Mucosa of rectum (tissue), 2 donors: ENCODE measurements around the gene LHPP.

Source experiments
- H3K27ac ChIP-seq, 2 donors: one replicate each; pipeline ENCODE4 v1.7.0; 2013; ENCODE audit warnings: inconsistent platforms in 2 of 2, low read depth in 2 of 2, low read length in 2 of 2
- H3K27me3 ChIP-seq, 2 donors: one replicate each; pipeline ENCODE4 v1.7.0; 2013; ENCODE audit warnings: low read length in 2 of 2; ENCODE audit not compliant: control insufficient read depth in 2 of 2, insufficient read depth in 2 of 2
- H3K36me3 ChIP-seq, 2 donors: one replicate each; pipeline ENCODE4 v1.7.0; 2013; ENCODE audit warnings: low read length in 2 of 2; ENCODE audit not compliant: control insufficient read depth in 2 of 2, insufficient read depth in 2 of 2
- H3K4me1 ChIP-seq, 2 donors: one replicate each; pipeline ENCODE4 v1.7.0; 2013; ENCODE audit warnings: low read length in 2 of 2, mild to moderate bottlenecking in 1 of 2; ENCODE audit not compliant: control insufficient read depth in 2 of 2, insufficient read depth in 2 of 2
- H3K4me3 ChIP-seq, 2 donors: one replicate each; pipeline ENCODE4 v1.7.0; 2013; ENCODE audit warnings: low read length in 2 of 2
- H3K9ac ChIP-seq, 2 donors: one replicate each; pipeline ENCODE4 v1.7.0; 2013; ENCODE audit warnings: low read length in 2 of 2, low read depth in 1 of 2, mild to moderate bottlenecking in 1 of 2
- H3K9me3 ChIP-seq, 2 donors: one replicate each; pipeline ENCODE4 v1.7.0; 2013; ENCODE audit warnings: low read length in 2 of 2; ENCODE audit not compliant: control insufficient read depth in 2 of 2
- donor health status: healthy.
- donor health status: Normal muscosa, but diverticular disease.

The LHPP gene

DNA sequence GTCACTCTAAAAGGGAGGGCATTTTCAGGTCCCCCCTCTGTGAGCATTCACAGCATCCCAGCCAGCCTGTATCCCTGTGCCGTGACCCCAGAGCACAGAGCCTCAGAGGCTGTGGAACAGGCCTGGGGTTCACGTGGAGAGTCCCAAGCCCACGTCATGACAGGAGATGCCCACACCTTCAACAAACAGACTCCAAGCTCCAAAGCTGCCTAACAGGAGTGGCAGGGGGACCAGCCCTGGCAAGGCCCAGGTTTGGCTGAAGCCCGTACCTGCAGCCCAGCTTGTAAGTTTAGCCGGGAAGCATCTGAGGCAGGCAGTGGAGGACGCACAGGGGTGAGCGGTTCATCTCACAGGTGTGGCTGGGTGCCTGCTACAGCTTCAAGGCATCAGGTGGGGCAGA is 33.5 kb downstream of the LHPP start:
- Histone ChIP-seq H3K4me1 (no peaks in the 10 kb centered on the region), H3K9me3 (no peaks in the 10 kb centered on the region), H3K9ac (no peak overlapping the region), H3K27me3 (no peaks in the 10 kb centered on the region), H3K4me3 (no peak overlapping the region), H3K36me3 (peaks cover 2% of the 10 kb centered on the region in 2 donors), H3K27ac (no peak overlapping the region)

DNA sequence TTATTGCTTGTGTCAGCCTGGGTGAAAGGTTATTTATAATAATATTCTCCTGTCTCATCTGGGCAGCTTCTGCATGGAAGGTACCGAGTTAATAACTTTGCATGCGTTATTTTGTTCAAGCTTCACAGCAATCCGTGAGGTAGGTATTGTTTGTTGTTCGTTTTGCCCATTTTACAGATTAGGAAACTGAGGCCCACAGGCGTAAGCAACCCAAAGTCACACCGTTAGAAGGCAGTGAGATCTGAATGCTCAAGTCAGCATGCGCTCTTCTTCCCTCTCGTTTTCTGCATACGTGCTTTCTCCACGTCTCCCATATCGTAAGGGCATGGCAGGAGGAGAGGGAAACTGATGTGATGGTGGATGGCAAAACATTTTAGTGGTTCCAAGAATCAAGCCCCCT is 34.1 kb downstream of the LHPP start:
- H3K4me1 ChIP-seq, result no peaks in the 10 kb centered on the region
- H3K36me3 ChIP-seq, result peaks cover 2% of the 10 kb centered on the region in 2 donors
- no peak overlapping the region for H3K4me3 ChIP-seq
- H3K27me3 ChIP-seq, result no peaks in the 10 kb centered on the region
- H3K9ac ChIP-seq, result no peak overlapping the region
- H3K9me3 ChIP-seq, result peaks cover 0 to 1% of the 10 kb centered on the region in 2 donors
- H3K27ac ChIP-seq, result no peak overlapping the region

DNA sequence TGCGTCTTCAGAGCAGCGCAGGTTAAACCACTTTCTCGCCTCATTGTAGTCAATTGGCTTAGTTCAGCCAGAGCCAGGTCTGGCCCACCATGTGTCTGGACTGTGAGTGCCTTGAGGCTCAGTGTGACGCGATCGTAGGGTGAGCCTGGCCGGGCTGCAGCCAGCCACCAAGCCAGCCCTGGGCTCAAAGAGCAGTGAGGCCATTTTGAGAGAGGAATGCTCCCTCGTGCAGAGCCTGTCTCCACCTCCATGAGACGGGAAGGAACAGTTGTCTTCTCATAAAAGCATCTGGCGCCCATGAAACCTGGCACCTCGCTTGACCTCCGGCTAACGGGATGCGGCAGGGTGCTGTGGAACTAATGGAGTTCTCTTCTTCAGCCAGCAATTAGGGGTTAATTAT is 34.5 kb downstream of the LHPP start:
- H3K9me3 ChIP-seq, result peaks cover 0 to 4% of the 10 kb centered on the region in 2 donors
- H3K4me1 ChIP-seq, result no peaks in the 10 kb centered on the region
- no peaks in the 10 kb centered on the region for H3K27me3 ChIP-seq
- no peak overlapping the region for H3K9ac ChIP-seq
- H3K4me3 ChIP-seq, result no peak overlapping the region
- H3K27ac ChIP-seq, result no peak overlapping the region
- H3K36me3 ChIP-seq, result peaks cover 1 to 5% of the 10 kb centered on the region in 2 donors

DNA sequence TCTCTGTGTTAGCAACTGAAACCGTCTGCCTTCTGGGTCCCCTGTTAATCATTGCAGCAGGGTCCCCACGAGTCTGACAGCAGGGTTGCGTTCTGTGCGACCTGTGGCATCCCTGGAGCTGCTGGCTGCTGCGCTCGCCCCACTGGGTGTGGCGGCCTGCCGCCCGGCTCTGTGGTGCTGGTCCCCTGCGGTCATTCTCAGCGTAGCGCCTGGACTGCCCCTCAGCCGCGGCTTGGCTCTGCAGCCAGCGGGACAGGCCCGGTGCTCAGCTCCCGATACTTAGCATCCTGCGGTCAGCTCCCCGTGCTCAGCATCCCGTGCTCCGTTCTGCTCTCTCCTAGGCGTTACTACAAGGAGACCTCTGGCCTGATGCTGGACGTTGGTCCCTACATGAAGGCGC is 35.0 kb downstream of the LHPP start:
- Histone ChIP-seq H3K9ac (no peak overlapping the region), H3K9me3 (peaks cover 0 to 4% of the 10 kb centered on the region in 2 donors), H3K27ac (no peak overlapping the region), H3K27me3 (no peaks in the 10 kb centered on the region), H3K36me3 (peaks cover 0 to 4% of the 10 kb centered on the region in 2 donors), H3K4me3 (no peak overlapping the region), H3K4me1 (no peaks in the 10 kb centered on the region)

DNA sequence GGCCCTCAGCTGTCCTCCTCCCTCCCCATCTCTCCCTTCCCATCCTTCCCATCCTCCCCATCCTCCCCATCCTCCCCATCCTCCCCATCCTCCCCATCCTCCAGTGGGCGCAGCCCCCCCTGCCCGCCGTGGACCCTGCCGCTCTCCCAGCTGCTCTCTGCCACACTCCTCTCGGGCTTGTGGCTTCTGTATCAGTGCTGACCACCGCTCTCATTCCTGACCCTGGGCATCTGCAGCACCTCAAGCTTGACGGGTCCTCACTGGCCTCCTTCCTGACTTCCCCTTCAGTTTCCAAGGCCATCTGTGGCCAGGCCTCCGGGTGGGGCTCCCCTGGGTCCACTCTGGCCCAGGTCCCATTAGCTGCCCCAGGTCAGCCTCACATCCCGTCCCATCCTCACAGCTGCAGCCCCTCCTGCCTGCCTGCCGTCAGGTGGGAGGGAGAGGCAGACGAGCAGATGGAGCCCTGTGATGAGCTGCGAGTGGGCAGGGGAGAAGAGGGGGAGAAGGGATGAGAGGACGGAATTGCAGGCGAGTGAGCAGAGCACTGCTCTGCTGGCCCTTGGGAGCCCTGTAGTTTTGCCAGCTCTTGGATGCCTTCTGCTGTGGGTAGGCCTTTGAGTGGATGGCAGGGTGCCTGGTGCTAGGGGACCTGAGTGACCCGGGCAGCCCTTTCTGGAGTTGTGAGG is 35.7 kb downstream of the LHPP start:
- Histone ChIP-seq H3K9me3 (peaks cover 0 to 4% of the 10 kb centered on the region in 2 donors), H3K36me3 (peaks cover 0 to 4% of the 10 kb centered on the region in 2 donors), H3K4me1 (no peaks in the 10 kb centered on the region), H3K27me3 (no peaks in the 10 kb centered on the region), H3K27ac (no peak overlapping the region), H3K9ac (no peak overlapping the region), H3K4me3 (no peak overlapping the region)

DNA sequence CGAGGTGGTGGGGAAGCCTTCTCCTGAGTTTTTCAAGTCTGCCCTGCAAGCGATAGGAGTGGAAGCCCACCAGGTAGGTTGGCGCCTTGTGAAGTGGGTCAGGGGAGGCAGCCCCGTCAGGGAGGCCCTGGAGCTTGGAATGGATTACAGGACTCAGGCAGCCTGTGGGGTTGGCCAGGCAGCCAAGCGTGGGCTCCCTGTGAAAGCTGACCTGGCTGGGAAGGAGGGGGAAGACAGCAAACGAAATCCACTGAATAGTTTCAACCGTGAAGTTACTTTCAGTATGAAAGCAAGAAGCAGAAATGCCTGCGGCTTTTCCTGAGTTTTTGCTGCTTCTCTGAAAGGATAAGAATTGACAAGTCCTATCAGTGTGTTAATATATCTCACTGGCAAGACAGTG is 36.4 kb downstream of the LHPP start:
- peaks cover 0 to 4% of the 10 kb centered on the region in 2 donors for H3K9me3 ChIP-seq
- peaks cover 0 to 4% of the 10 kb centered on the region in 2 donors for H3K36me3 ChIP-seq
- no peaks in the 10 kb centered on the region for H3K27me3 ChIP-seq
- no peaks in the 10 kb centered on the region for H3K4me1 ChIP-seq
- H3K9ac ChIP-seq, result no peak overlapping the region
- H3K27ac ChIP-seq, result no peak overlapping the region
- H3K4me3 ChIP-seq, result no peak overlapping the region

DNA sequence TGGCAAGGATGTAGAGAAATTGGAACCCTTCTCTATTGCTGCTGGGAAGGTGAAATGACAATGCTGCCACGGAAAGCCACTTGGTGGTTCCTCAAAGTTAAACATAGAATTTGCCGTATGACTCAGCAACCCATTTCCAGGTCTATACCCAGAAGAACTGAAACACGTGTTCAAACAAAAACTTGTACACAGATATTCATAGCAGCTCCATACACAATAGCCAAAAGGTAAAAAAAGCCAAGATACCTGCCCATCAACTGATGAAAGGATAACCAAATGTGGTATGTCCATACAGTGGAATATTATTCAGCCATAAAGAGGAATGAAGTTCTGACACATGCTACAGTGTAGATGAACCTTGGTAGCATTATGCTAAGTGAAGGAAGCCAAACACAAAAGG is 39.1 kb downstream of the LHPP start:
- H3K27me3 ChIP-seq, result no peaks in the 10 kb centered on the region
- H3K9ac ChIP-seq, result no peak overlapping the region
- H3K4me3 ChIP-seq, result no peak overlapping the region
- peaks cover 0 to 4% of the 10 kb centered on the region in 2 donors for H3K9me3 ChIP-seq
- H3K4me1 ChIP-seq, result no peaks in the 10 kb centered on the region
- H3K27ac ChIP-seq, result no peak overlapping the region
- H3K36me3 ChIP-seq, result peaks cover 0 to 4% of the 10 kb centered on the region in 2 donors

DNA sequence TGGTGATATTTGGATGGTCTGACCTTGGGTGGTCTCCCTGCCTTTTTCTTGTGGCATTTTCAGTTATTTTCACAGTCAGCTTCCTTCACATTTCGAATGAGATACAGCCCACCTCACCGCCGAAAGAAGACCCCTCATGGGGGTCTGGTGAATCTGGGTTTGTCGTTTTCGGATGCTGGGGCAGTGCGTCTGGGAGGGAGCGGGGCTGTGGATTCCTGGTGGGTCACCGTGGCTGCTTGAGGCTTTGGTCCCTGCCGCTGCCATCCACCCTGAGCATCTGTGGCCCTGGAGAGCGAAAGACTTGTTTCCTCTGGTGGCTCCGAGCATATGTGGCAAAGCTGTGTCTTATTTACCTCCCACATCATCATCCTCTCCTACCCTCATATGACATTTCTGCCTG is 43.1 kb downstream of the LHPP start:
- H3K4me3 ChIP-seq, result no peak overlapping the region
- H3K27me3 ChIP-seq, result no peaks in the 10 kb centered on the region
- no peaks in the 10 kb centered on the region for H3K4me1 ChIP-seq

DNA sequence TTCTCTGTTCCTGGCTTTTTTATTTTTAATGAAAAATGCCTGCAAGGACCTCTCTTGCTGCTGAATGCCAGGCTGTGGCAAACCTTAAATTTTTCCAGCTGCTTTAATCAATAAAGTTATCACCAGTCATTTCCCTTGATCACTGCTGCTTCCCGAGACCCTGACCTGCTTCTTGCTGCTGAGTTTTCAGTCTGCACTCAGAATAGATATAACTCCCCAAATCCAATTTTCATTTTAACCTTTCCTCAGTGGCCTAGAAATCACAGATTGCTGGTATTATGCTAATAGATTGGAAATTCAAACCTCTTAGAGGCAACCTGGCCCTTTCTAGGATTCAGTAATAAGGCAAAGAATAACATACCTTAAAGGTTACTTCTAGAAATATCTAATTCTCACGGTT is 43.7 kb downstream of the LHPP start:
- Histone ChIP-seq H3K4me1 (no peaks in the 10 kb centered on the region), H3K4me3 (no peak overlapping the region), H3K9me3 (peaks cover 0 to 4% of the 10 kb centered on the region in 2 donors), H3K27ac (no peak overlapping the region), H3K9ac (no peak overlapping the region), H3K36me3 (peaks cover 0 to 4% of the 10 kb centered on the region in 2 donors), H3K27me3 (no peaks in the 10 kb centered on the region)

More for the DNA sequence above, 43.1 kb downstream of the LHPP start:
- Histone ChIP-seq H3K9me3 (peaks cover 0 to 4% of the 10 kb centered on the region in 2 donors), H3K9ac (no peak overlapping the region), H3K27ac (no peak overlapping the region), H3K36me3 (peaks cover 0 to 4% of the 10 kb centered on the region in 2 donors)

DNA sequence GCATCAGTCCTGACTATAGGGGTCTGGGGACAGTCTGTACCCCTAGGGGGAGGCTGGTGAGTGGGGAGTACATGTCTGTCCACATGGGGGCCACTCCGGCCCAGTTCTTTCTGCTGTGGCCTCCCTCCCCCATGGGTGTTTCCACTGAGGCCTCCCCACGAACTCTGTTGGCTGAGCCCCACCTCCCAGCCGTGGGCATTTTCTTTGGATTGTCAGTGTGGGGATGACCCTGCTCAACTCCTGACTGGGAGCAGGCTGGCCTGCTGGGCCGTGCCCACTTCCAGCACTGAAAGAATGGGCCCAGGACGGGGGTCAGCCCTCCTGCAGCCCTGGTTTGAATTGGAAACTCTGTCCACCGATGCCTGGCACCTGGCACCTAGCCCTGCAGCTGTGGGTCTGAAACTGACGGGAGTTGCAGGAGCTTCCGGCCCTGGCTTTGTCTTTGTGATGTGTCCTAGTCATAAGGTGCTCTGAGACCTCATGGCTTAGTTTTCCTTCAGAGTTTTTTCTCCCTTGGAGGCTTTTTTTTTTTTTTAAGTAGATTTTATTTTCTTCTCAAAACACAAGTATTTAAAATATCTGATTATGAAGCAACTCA is 46.5 kb downstream of the LHPP start:
- Histone ChIP-seq H3K36me3 (no peaks in the 10 kb centered on the region), H3K4me3 (no peak overlapping the region), H3K9me3 (no peaks in the 10 kb centered on the region), H3K4me1 (no peaks in the 10 kb centered on the region), H3K9ac (no peak overlapping the region), H3K27me3 (no peaks in the 10 kb centered on the region), H3K27ac (no peak overlapping the region)
